Uterus (tissue), 4 donors: ENCODE measurements around the gene GLT8D2. TPM values are rescaled to one million over a fixed set of nuclear protein-coding genes. Genes with fewer than 3 reads are reported as not detected.

Experiments used
- DNase-seq, 2 donors: peaks; one replicate each; pipeline ENCODE4 v3.0.0-alpha.2; 2019 to 2020
- H3K27ac ChIP-seq, 2 donors: fragments of 200-600 bp; sonication (generic); 1 replicate in 1 of 2; 2 replicates in 1 of 2; pipeline ENCODE4 v1.5.1; 2016 to 2018
- H3K27me3 ChIP-seq, 2 donors: fragments of 200-600 bp; sonication (generic); one replicate each; pipeline ENCODE4 v1.5.1; 2018 to 2019; ENCODE audit warnings: control low read depth in 1 of 2
- H3K36me3 ChIP-seq, 2 donors: fragments of 200-600 bp; sonication (generic); one replicate each; pipeline ENCODE4 v1.5.1; 2019; ENCODE audit warnings: control low read depth in 1 of 2
- H3K4me1 ChIP-seq, 2 donors: fragments of 200-600 bp; sonication (generic); one replicate each; pipeline ENCODE4 v1.5.1; 2018 to 2019; ENCODE audit warnings: control low read depth in 1 of 2
- H3K4me3 ChIP-seq, 2 donors: fragments of 200-600 bp; sonication (generic); 1 replicate in 1 of 2; 2 replicates in 1 of 2; pipeline ENCODE4 v1.5.1; 2018 to 2019; ENCODE audit warnings: mild to moderate bottlenecking in 1 of 2
- H3K9me3 ChIP-seq, 2 donors: fragments of 200-600 bp; sonication (generic); one replicate each; pipeline ENCODE4 v1.5.1; 2019; ENCODE audit warnings: control low read depth in 1 of 2
- CTCF ChIP-seq, 4 experiments: fragments of 200-600 bp in 2 of 4; fragments of 450-650 bp in 2 of 4; sonication (generic) in 2 of 4; IDR thresholded peaks; one replicate each; pipeline ENCODE4 v1.5.1; 2016 to 2019; ENCODE audit warnings: antibody characterized with exemption in 4 of 4, mild to moderate bottlenecking in 2 of 4, moderate library complexity in 1 of 4
- POLR2A ChIP-seq, 2 donors: fragments of 450-650 bp; IDR thresholded peaks; one replicate each; pipeline ENCODE4 v1.6.1; 2016; ENCODE audit warnings: antibody characterized with exemption in 2 of 2, mild to moderate bottlenecking in 1 of 2, moderate library complexity in 1 of 2
- intact Hi-C: fragments of 100-400 bp; cut with DNase I; formaldehyde crosslinking; loops from one replicate; pipeline ENCODE4 v1.15.1; 2023; ENCODE audit warnings: low total_unique reads
- total RNA-seq, 4 donors: library from RNA; depleted of rRNA in 3 of 4; stranded (reverse); fragments of >200 nt in 3 of 4; gene quantifications; one replicate each; pipeline versions ENCODE4 v1.1.0 to v1.2.4, GENCODE V29; 2014 to 2023
- donor health status: DM: yes; HTN: yes; CAD: no.

The GLT8D2 gene
- total RNA-seq, 4 donors from 2014 or later = 2.6 to 93.0 (median 17.7) TPM

- TF ChIP-seq POLR2A (IDR thresholded peaks at IDR 0.05) (no peak), CTCF (IDR thresholded peaks at IDR 0.05) (no peak)
- Histone ChIP-seq H3K36me3 (no peaks in the 10 kb centered on the region), H3K4me1 (peaks cover 0 to 13% of the 10 kb centered on the region in 2 donors), H3K9me3 (no peaks in the 10 kb centered on the region), H3K27ac (peak overlapping the region; percentile 90), H3K27me3 (no peaks in the 10 kb centered on the region), H3K4me3 (peak overlapping the region; percentile 70 to 75)
- intact Hi-C loops = no loop called here
- no peak for DNase-seq
Measured at GRCh38 chr12:103955811-103956508, 94.0 kb downstream of the GLT8D2 start.

- intact Hi-C loops = no loop called here
- Histone ChIP-seq H3K9me3 (no peaks in the 10 kb centered on the region), H3K4me1 (peaks cover 0 to 13% of the 10 kb centered on the region in 2 donors), H3K36me3 (no peaks in the 10 kb centered on the region), H3K4me3 (no peak overlapping the region), H3K27me3 (no peaks in the 10 kb centered on the region), H3K27ac (no peak overlapping the region)
- no peak for DNase-seq
- no peak for TF ChIP-seq POLR2A (IDR thresholded peaks at IDR 0.05)
Measured at GRCh38 chr12:103952497-103952896, 97.5 kb downstream of the GLT8D2 start.

GRCh38 chr12:103948746-103949406 is 101.1 kb downstream of the GLT8D2 start:
- intact Hi-C loops = no loop called here
- no peaks in the 10 kb centered on the region for H3K4me1 ChIP-seq
- H3K4me3 ChIP-seq = no peak overlapping the region
- no peaks in the 10 kb centered on the region for H3K9me3 ChIP-seq
- DNase-seq = no peak
- H3K36me3 ChIP-seq = peaks cover 0 to 4% of the 10 kb centered on the region in 2 donors
- no peak for TF ChIP-seq POLR2A (IDR thresholded peaks at IDR 0.05)
- TF ChIP-seq CTCF (IDR thresholded peaks at IDR 0.05) = no peak
- H3K27me3 ChIP-seq = no peaks in the 10 kb centered on the region
- H3K27ac ChIP-seq = no peak overlapping the region

GRCh38 chr12:103947871-103948555 is 102.0 kb downstream of the GLT8D2 start:
- H3K4me3 ChIP-seq = no peak overlapping the region
- TF ChIP-seq CTCF (IDR thresholded peaks at IDR 0.05) (no peak), POLR2A (IDR thresholded peaks at IDR 0.05) (no peak)
- H3K36me3 ChIP-seq = peaks cover 0 to 4% of the 10 kb centered on the region in 2 donors
- H3K27me3 ChIP-seq = no peaks in the 10 kb centered on the region
- DNase-seq = no peak
- H3K27ac ChIP-seq = no peak overlapping the region
- no peaks in the 10 kb centered on the region for H3K9me3 ChIP-seq
- intact Hi-C loops = no loop called here
- no peaks in the 10 kb centered on the region for H3K4me1 ChIP-seq

- Histone ChIP-seq H3K36me3 (peaks cover 0 to 4% of the 10 kb centered on the region in 2 donors), H3K27ac (no peak overlapping the region), H3K27me3 (no peaks in the 10 kb centered on the region), H3K4me1 (no peaks in the 10 kb centered on the region), H3K4me3 (no peak overlapping the region), H3K9me3 (no peaks in the 10 kb centered on the region)
- intact Hi-C loops = no loop called here
- TF ChIP-seq POLR2A (IDR thresholded peaks at IDR 0.05) (no peak), CTCF (IDR thresholded peaks at IDR 0.05) (no peak)
- no peak for DNase-seq
Measured at GRCh38 chr12:103944964-103945363, 105.0 kb downstream of the GLT8D2 start.

Other genes starting within 250 kb of the GLT8D2 start
- 10 to 100 TPM in 3 of 4 donors, 1 to 10 TPM in 1; 5.6 to 60.9 (median 15.9) TPM for gene NT5DC3, start 209.0 kb downstream of the GLT8D2 start, total RNA-seq
- 100 to 1,000 TPM; 236 to 475 (median 401) TPM for gene HSP90B1, start 119.8 kb downstream of the GLT8D2 start, total RNA-seq
- gene TDG, start 84.3 kb downstream of the GLT8D2 start, total RNA-seq = 10 to 100 TPM in 3 of 4 donors, 1 to 10 TPM in 1; 8.7 to 46.3 (median 19.9) TPM
- gene HCFC2, start 14.3 kb upstream of the GLT8D2 start, total RNA-seq = 10 to 100 TPM in 3 of 4 donors, 1 to 10 TPM in 1; 10.0 to 61.0 (median 29.1) TPM
- 10 to 100 TPM; 40.9 to 63.0 (median 44.9) TPM for gene NFYB, start 88.0 kb upstream of the GLT8D2 start, total RNA-seq
- 100 to 1,000 TPM in 2 of 4 donors, 10 to 100 TPM in 2; 76.0 to 141 (median 97.8) TPM for gene TXNRD1, start 165.6 kb upstream of the GLT8D2 start, total RNA-seq